ENCODE data around the gene RND3. TPM values are rescaled to one million over a fixed set of nuclear protein-coding genes. Genes with fewer than 3 reads are reported as not detected.

The RND3 gene
- polyA plus RNA-seq (2013), result 71.5 and 74.8 TPM in 2 replicates

GRCh38 chr2:150487537-150488429, at the start of gene RND3:
Gene RND3 (minus strand): TSS chr2:150487667. CDS start chr2:150487417, 250 bp downstream.
- Histone ChIP-seq H3K79me1 (ENCODE audit: low read length) (peaks cover 18% of the 10 kb centered on the region), H4K91ac (ENCODE audit: low read depth, low read length) (peak within 1 kb of the TSS; percentile 64), H3K79me2 (ENCODE audit: control insufficient read depth, insufficient read depth, low read length, poor library complexity) (peaks cover 21% of the 10 kb centered on the region), H3K27ac (ENCODE audit: low read depth, low read length) (peak within 1 kb of the TSS; percentile 59), H3K18ac (ENCODE audit: low read length) (peak within 1 kb of the TSS; percentile 60), H4K8ac (ENCODE audit: low read depth, low read length) (peak within 1 kb of the TSS; percentile 10), H3K4ac (ENCODE audit: low read depth, low read length) (peak within 1 kb of the TSS; percentile 72), H3K4me3 (ENCODE audit: low read depth, low read length) (peak within 1 kb of the TSS; percentile 96), H3K36me3 (ENCODE audit: control insufficient read depth in 1 of 2, insufficient read depth in 2 of 2, low read length in 2 of 2) (peaks cover 2 to 6% of the 10 kb centered on the region in 2 experiments), H2AFZ (ENCODE audit: insufficient read depth, low read length, poor library complexity) (peak within 1 kb of the TSS; percentile 61), H2AK5ac (ENCODE audit: low read length) (no peak within 1 kb of the TSS), H2BK12ac (ENCODE audit: low read length) (no peak within 1 kb of the TSS), H3K27me3 (ENCODE audit: insufficient read depth, low read length) (no peaks in the 10 kb centered on the region), H4K12ac (ENCODE audit: low read depth, low read length) (no peak within 1 kb of the TSS), H2BK5ac (ENCODE audit: low read depth, low read length, poor library complexity) (peak within 1 kb of the TSS; percentile 67), H3K9ac (ENCODE audit: low read length) (peak within 1 kb of the TSS; percentile 96), H3K23ac (ENCODE audit: low read length) (no peak within 1 kb of the TSS), H3K4me1 (ENCODE audit: control insufficient read depth in 1 of 2, insufficient read depth in 2 of 2, low read length in 2 of 2) (peaks cover 0 to 7% of the 10 kb centered on the region in 2 experiments), H2BK120ac (ENCODE audit: insufficient read depth, low read length, poor library complexity) (peak within 1 kb of the TSS; percentile 39), H3K9me3 (ENCODE audit: insufficient read depth, low read depth, low read length) (no peaks in the 10 kb centered on the region), H3K14ac (ENCODE audit: low read length) (peak within 1 kb of the TSS; percentile 71), H3K4me2 (ENCODE audit: low read length) (peak within 1 kb of the TSS; percentile 85)
- peak; percentile 98 to 99 for DNase-seq
- WGBS (ENCODE audit: extremely low coverage, insufficient coverage, insufficient read length), result no CpG with 5 or more reads among the region's 24 CpGs

- no CpG with 5 or more reads among the region's 1 CpG for WGBS (ENCODE audit: extremely low coverage, insufficient coverage, insufficient read length)
- Histone ChIP-seq H3K14ac (ENCODE audit: low read length) (no peak overlapping the region), H3K4me1 (ENCODE audit: control insufficient read depth in 1 of 2, insufficient read depth in 2 of 2, low read length in 2 of 2) (no peaks in the 10 kb centered on the region)
These were observed 47.7 kb upstream of the RND3 start for GRCh38 chr2:150535176-150535575.

GRCh38 chr2:150532879-150533278, 45.4 kb upstream of the RND3 start:
- Histone ChIP-seq H3K79me2 (ENCODE audit: control insufficient read depth, insufficient read depth, low read length, poor library complexity) (no peaks in the 10 kb centered on the region), H2BK12ac (ENCODE audit: low read length) (no peak overlapping the region), H3K27ac (ENCODE audit: low read depth, low read length) (no peak overlapping the region), H3K9me3 (ENCODE audit: insufficient read depth, low read depth, low read length) (no peaks in the 10 kb centered on the region), H3K4ac (ENCODE audit: low read depth, low read length) (no peak overlapping the region), H2BK5ac (ENCODE audit: low read depth, low read length, poor library complexity) (no peak overlapping the region), H3K14ac (ENCODE audit: low read length) (no peak overlapping the region), H4K12ac (ENCODE audit: low read depth, low read length) (no peak overlapping the region), H4K91ac (ENCODE audit: low read depth, low read length) (no peak overlapping the region), H2AFZ (ENCODE audit: insufficient read depth, low read length, poor library complexity) (no peak overlapping the region), H2BK120ac (ENCODE audit: insufficient read depth, low read length, poor library complexity) (no peak overlapping the region), H3K18ac (ENCODE audit: low read length) (no peak overlapping the region), H3K79me1 (ENCODE audit: low read length) (peaks cover 2% of the 10 kb centered on the region), H2AK5ac (ENCODE audit: low read length) (no peak overlapping the region), H3K4me1 (ENCODE audit: control insufficient read depth in 1 of 2, insufficient read depth in 2 of 2, low read length in 2 of 2) (peaks cover 2 to 4% of the 10 kb centered on the region in 2 experiments), H3K9ac (ENCODE audit: low read length) (no peak overlapping the region), H3K27me3 (ENCODE audit: insufficient read depth, low read length) (no peaks in the 10 kb centered on the region), H3K4me3 (ENCODE audit: low read depth, low read length) (no peak overlapping the region), H4K8ac (ENCODE audit: low read depth, low read length) (no peak overlapping the region), H3K36me3 (ENCODE audit: control insufficient read depth in 1 of 2, insufficient read depth in 2 of 2, low read length in 2 of 2) (no peaks in the 10 kb centered on the region), H3K23ac (ENCODE audit: low read length) (no peak overlapping the region), H3K4me2 (ENCODE audit: low read length) (no peak overlapping the region)
- WGBS (ENCODE audit: extremely low coverage, insufficient coverage, insufficient read length), result no CpG with 5 or more reads among the region's 1 CpG
- peak in 1 of 2 donors; percentile 71 for DNase-seq

More at GRCh38 chr2:150535176-150535575, 47.7 kb upstream of the RND3 start:
- H3K79me1 ChIP-seq (ENCODE audit: low read length), result no peaks in the 10 kb centered on the region
- H3K4me2 ChIP-seq (ENCODE audit: low read length), result no peak overlapping the region
- H2AK5ac ChIP-seq (ENCODE audit: low read length), result no peak overlapping the region
- no peak overlapping the region for H2BK120ac ChIP-seq (ENCODE audit: insufficient read depth, low read length, poor library complexity)
- H3K4me3 ChIP-seq (ENCODE audit: low read depth, low read length), result no peak overlapping the region
- no peak for DNase-seq
- H3K36me3 ChIP-seq (ENCODE audit: control insufficient read depth in 1 of 2, insufficient read depth in 2 of 2, low read length in 2 of 2), result no peaks in the 10 kb centered on the region
- no peak overlapping the region for H3K23ac ChIP-seq (ENCODE audit: low read length)
- H4K91ac ChIP-seq (ENCODE audit: low read depth, low read length), result no peak overlapping the region
- no peaks in the 10 kb centered on the region for H3K27me3 ChIP-seq (ENCODE audit: insufficient read depth, low read length)
- no peak overlapping the region for H3K4ac ChIP-seq (ENCODE audit: low read depth, low read length)
- H3K9me3 ChIP-seq (ENCODE audit: insufficient read depth, low read depth, low read length), result no peaks in the 10 kb centered on the region
- H3K27ac ChIP-seq (ENCODE audit: low read depth, low read length), result no peak overlapping the region
- H2BK5ac ChIP-seq (ENCODE audit: low read depth, low read length, poor library complexity), result no peak overlapping the region
- H3K79me2 ChIP-seq (ENCODE audit: control insufficient read depth, insufficient read depth, low read length, poor library complexity), result no peaks in the 10 kb centered on the region
- H3K9ac ChIP-seq (ENCODE audit: low read length), result no peak overlapping the region
- no peak overlapping the region for H2AFZ ChIP-seq (ENCODE audit: insufficient read depth, low read length, poor library complexity)
- no peak overlapping the region for H4K8ac ChIP-seq (ENCODE audit: low read depth, low read length)
- H3K18ac ChIP-seq (ENCODE audit: low read length), result no peak overlapping the region
- H4K12ac ChIP-seq (ENCODE audit: low read depth, low read length), result no peak overlapping the region
- H2BK12ac ChIP-seq (ENCODE audit: low read length), result no peak overlapping the region

- H2BK120ac ChIP-seq (ENCODE audit: insufficient read depth, low read length, poor library complexity), result no peak overlapping the region
- no peak overlapping the region for H3K23ac ChIP-seq (ENCODE audit: low read length)
- H3K36me3 ChIP-seq (ENCODE audit: control insufficient read depth in 1 of 2, insufficient read depth in 2 of 2, low read length in 2 of 2), result no peaks in the 10 kb centered on the region
- no peak overlapping the region for H3K18ac ChIP-seq (ENCODE audit: low read length)
- no peak overlapping the region for H3K9ac ChIP-seq (ENCODE audit: low read length)
- no peak overlapping the region for H4K91ac ChIP-seq (ENCODE audit: low read depth, low read length)
- H3K27ac ChIP-seq (ENCODE audit: low read depth, low read length), result no peak overlapping the region
- H3K9me3 ChIP-seq (ENCODE audit: insufficient read depth, low read depth, low read length), result no peaks in the 10 kb centered on the region
- H2AFZ ChIP-seq (ENCODE audit: insufficient read depth, low read length, poor library complexity), result no peak overlapping the region
- H3K14ac ChIP-seq (ENCODE audit: low read length), result no peak overlapping the region
- no peak overlapping the region for H2BK5ac ChIP-seq (ENCODE audit: low read depth, low read length, poor library complexity)
- H2BK12ac ChIP-seq (ENCODE audit: low read length), result no peak overlapping the region
- no peaks in the 10 kb centered on the region for H3K27me3 ChIP-seq (ENCODE audit: insufficient read depth, low read length)
- no peak overlapping the region for H3K4me2 ChIP-seq (ENCODE audit: low read length)
- peaks cover 2 to 5% of the 10 kb centered on the region in 2 experiments for H3K4me1 ChIP-seq (ENCODE audit: control insufficient read depth in 1 of 2, insufficient read depth in 2 of 2, low read length in 2 of 2)
- no peak overlapping the region for H2AK5ac ChIP-seq (ENCODE audit: low read length)
- no peak overlapping the region for H3K4me3 ChIP-seq (ENCODE audit: low read depth, low read length)
- H3K79me1 ChIP-seq (ENCODE audit: low read length), result peaks cover 2% of the 10 kb centered on the region
- WGBS (ENCODE audit: extremely low coverage, insufficient coverage, insufficient read length), result no CpG with 5 or more reads among the region's 5 CpGs
- DNase-seq, result peak in 1 of 2 donors; percentile 70
- no peaks in the 10 kb centered on the region for H3K79me2 ChIP-seq (ENCODE audit: control insufficient read depth, insufficient read depth, low read length, poor library complexity)
- H3K4ac ChIP-seq (ENCODE audit: low read depth, low read length), result no peak overlapping the region
- H4K12ac ChIP-seq (ENCODE audit: low read depth, low read length), result no peak overlapping the region
- no peak overlapping the region for H4K8ac ChIP-seq (ENCODE audit: low read depth, low read length)
These were observed 44.6 kb upstream of the RND3 start for GRCh38 chr2:150532020-150532419.
